CD4-positive, alpha-beta T cell treated with Interleukin-2 at 100 ng/mL for 4 hours (primary cell): Measurements from ENCODE around the gene ADCK1.
"Not testable (repeated sequence)": the region's sequence is repeated elsewhere in the genome, so short reads cannot be mapped to it uniquely, and the experiment has no call there.

Experiments
- DNase-seq: peaks from one replicate; pipeline ENCODE4 v3.0.0-alpha.2; 2020; ENCODE audit warnings: low spot score

Gene ADCK1

DNA sequence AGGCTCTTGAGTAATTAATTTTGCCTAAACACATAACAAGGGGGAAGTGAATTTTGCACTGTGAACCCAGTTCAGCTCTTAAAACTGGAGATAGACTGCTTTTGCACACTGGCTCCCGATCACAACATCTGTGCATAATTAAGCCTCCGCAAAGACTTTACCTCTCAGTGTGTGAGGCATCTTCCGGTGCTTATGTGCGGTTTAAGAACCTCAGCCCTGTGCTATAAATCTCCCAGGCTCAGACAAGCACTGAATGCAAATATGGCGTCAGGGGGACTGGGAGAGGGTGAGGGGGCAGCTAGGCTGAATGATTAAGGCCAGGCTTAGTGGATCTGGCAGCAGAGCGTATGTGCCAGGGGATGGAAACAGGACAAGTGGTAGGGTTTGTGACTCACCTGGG, 103.3 kb downstream of the ADCK1 start:
- no peak for DNase-seq

DNA sequence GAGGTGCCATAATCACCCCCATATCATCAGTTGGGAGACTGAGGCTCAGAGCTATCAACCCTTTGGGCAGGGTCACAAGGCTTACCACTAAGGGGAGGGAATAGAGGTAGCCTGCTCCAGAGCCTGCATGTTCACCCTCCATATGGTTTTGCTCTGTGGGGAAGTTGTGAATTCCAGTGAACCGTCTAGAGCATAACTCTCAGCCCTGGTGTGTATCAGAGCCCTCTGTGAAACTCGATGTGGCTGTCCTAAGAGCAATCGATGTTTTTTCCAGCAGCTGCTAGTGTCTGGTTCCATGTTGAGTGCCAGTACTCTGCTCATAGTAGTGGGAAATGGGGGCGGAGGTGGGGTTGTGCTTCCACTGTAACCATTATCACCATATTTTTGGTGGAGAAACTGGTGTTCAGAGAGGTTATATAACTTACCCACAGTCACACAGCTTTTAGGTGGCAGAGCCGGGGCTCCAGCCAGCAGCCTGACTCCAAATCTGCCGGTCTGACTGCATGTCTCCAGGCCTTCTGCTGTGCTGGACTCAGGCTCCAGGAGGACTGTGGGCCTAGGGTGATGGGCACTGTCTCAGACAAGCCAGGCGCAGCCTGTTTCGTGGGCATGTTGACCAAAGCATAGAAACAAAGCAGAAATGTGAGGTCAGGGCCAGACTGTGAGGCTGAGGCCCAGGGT, 104.2 kb downstream of the ADCK1 start:
- no peak for DNase-seq

DNA sequence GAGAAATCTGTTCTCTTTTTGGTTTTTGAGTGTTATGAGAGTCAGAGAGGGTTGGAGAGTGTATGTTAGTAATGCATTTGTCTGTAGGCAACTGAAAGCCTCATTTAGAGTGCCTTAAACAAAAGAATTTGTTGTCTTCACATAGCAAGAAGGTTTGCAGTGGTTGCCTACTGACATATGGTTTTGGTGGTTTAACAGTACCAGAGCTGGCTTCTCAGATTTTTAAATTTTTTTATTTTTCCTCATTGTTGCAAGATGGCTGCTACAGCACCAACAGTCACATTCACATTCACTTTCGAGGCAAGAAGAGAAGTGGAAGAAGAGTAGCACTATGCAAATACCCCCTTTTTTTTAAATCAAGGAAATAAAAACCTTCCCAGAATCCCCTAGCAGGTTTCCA, 106.5 kb downstream of the ADCK1 start:
- DNase-seq = no peak

DNA sequence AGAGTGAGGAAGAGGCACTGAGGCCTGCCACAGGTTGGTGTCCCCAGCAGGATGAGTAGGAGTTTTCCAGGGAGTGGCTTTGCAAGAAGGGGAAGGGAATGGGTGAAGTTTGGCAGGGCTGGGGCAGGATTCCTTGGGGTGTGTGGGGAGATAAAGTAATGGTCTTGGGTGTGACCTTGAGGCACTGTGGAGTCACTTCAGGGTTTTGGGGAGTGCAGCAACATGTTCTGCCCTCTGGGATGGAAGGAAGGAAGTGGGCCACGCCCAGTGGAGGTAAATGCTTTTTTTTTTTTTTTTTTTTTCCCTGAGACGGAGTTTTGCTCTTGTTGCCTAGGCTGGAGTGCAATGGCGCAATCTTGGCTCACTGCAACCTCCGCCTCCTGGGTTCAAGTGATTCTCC, 108.9 kb downstream of the ADCK1 start:
- no peak for DNase-seq

DNA sequence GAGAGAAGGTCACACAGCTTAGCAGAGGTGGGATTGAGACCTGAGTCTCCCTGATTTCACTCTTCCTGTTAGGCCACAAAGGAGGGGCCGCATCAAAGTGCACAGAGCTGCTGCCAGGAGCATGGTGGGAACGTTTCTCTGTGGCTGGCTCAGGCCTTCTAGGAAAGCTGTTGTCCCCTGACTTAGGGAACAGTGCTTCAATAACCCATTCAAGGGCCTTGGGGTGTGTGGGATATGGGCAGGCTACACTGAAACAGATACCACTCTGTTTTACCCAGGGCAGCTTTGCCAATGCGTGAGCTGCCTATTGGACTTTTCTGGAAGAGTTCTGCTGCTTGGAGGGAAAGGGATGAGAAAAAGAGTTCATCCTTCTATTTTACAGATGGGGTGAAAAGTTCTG, 110.0 kb downstream of the ADCK1 start:
- DNase-seq = no peak

DNA sequence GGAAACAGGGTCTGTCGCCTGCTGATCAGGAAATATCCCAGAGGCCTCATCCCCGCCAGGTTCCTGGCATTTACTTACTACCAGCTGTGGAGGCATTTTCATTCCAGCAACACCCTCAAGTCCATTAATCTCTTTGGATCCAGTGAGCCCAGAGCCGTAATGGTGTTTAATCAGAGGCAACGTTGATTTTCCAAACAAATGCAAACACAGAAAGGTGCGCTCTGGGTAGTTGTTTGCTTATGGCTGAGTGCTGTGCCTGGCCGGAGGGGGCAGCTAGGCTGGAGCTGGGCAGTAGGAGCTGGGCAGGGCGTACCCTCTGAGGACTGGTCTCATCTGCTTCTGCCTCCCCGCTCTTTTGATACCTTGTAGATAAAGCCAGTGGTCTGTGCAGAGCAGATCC, 110.6 kb downstream of the ADCK1 start:
- DNase-seq = no peak

DNA sequence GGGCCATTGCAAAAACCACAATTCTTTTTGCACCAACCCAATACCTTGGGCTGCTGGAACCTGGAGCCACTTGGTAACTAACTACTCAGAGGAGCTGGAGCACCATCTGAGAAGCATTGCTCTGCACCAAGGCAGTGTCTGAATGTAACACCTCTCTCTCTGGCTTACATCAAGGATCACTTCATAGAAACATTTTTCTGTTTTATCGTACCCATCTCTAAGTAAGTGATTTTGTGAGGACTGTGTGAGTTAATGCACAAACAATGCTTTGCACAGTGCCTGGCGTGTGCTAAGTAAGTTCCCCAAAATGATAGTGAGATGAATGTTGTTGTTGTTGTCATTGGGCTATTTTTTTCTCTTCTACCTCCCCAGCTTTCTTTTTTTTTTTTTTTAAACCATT, 111.4 kb downstream of the ADCK1 start:
- no peak for DNase-seq

DNA sequence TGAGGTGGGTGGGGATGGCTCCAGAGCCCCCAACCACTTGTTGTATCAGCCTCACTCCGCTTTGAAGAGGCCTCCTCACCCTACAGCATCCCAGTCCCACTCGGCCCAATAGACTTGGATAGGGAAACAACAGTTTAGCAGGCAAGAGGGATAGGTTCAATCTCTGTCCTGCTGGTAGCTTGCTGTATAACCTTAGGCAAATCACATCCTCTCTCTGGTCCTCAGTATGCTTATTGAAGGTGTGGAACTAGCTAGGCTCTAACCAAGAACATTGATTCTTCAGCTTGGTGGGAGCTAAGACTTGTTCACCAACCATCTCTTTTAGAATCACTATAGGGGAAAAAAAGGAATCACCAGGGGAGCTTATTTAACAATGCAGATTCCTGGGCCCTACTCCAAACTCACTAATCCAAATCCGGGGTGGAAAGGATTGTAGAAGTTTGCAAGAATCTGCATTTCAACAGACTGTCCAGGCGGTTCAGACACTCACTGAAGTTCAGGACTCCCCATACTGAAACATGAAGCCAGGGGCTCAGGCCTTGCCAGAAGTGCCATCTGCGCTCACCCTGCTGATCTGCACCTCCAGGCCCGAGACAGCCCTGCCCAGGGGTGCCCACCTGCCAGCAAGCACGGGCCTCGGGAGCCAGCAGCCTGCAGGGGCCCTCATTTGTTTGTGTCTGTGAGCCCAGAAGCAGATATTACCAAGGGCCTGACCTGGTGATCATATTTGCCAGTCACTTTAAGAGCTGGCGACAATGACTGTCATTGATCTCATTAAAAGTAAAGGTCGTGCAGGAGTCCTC, 113.0 kb downstream of the ADCK1 start:
- no peak for DNase-seq

DNA sequence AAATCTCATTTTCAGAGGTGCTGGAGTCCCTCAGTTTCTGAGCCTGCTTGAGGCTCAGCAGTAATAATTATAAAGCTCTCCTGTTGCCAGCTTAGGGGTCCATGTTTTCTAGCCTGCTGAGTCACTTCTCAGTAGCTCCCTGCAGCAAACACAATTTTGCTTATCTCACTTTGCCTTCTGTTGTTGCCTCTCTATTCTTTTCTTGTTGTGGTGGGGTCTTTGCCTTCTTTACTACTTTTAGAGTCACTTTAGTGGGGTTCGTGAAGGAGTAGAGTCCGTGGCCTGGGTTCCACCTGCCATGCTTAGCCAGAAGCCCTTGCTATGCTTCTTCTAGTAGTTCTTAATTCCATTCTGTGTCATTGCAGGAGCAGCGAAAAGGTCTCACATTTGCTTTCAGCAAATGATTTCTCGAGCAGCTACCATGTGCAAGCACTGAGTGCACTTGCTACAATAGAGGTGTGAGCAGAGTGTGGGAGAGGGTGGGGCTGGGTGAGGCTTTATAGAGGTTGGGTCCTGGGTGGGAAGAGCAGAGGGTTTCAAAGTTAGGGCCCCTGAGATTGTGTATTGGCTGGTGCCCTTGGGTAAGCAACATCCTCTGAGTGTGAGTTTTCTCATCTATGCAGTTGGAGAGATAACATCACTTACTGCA, 114.3 kb downstream of the ADCK1 start:
- no peak for DNase-seq

DNA sequence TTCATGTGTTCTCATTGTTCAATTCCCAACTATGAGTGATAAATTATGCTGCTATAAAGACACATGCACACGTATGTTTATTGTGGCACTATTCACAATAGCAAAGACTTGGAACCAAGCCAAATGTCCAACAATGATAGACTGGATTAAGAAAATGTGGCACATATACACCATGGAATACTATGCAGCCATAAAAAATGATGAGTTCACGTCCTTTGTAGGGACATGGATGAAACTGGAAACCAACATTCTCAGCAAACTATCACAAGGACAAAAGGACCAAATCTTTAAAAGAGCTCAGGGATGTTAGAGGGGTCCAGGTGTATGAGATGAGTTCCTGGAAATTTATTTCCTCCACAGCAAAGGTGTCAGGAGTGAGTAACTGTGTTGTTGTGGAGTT, 115.5 kb downstream of the ADCK1 start:
- DNase-seq = not testable (repeated sequence)

DNA sequence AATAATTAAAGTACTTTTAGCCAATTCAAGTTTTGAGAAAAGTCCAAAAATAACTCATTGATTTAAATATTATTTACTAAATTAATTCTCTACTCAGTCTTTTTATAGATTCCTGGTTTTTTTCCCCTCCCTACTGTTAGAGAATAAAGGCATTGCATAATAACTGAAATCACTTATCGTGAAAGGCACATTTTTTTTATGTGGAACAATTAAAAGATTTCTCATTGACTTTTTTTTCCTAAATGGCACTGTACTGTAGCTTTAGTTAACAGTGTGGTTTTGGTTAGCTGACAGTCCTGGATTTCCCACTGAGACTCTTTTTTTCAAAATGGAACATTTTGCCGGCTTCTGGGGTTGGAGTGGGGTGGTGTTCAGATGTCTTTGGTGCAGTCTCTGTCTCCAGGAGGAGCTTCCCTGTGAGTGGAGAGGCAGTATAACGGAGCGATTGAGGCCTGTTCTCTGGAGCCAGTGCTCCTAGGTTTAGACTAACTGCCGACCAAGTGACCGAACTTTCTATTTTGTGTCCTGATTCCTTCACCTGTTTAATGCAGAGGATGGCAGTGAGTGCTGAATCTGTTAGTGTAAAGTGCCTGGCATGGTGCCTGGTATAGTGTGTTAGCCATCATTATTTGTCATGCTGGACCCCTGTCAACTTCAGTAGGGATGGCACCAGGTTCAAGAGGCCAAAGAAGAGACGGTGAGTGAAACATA, 117.7 kb downstream of the ADCK1 start:
- DNase-seq = no peak

DNA sequence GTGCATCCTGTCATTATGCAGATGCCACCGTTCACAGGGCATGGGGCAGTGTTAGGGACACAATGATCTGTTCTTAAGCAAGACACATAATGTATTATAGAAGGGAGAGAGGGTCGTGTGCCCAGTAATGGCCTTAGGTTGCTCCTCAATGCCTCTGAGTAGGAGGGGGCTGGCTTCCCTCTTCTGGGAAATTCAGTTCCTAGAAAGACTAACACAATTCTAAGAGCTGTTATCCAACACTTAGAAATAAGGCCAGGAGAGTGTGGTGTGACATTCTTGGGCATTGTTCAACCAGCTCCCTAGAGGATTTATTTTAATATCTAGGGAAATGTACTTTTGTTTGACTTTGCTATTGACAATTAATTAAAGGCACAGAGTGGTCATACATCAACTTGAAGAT, 118.5 kb downstream of the ADCK1 start:
- DNase-seq = no peak

DNA sequence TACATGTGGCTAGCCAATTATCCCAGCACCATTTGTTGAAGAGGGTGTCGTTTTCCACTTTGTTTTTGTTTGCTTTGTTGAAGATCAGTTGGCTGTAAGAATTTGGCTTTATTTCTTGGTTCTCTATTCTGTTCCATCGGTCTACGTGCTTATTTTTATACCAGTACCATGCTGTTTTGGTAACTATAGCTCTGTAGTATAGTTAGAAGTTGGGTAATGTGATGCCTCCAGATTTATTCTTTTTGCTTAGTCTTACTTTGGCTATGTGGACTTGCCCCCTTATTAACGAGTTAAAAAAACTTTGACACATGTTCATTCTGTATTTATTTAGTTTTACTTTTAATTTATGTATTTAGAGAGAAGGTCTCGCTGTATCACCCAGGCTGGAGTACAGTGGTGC, 120.4 kb downstream of the ADCK1 start:
- DNase-seq = no peak

DNA sequence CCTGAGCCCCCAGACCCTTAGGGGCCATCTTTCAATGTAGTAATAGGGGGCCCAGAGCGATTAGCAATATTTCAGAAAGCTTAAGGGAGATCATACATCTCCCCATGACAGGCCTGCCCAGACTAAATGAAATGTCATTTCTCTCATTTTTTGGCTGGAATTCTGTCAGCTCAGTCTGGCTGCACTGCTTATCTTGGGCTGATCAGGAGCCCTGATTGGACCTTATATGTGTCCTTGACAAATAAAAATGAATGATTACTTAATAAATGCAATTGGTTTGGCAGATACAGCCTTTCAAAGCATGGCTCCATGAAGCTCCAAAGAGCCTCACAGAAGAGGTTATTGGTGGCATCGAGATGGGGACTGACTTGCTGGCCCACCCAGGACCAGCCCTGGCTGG, 121.9 kb downstream of the ADCK1 start:
- no peak for DNase-seq

DNA sequence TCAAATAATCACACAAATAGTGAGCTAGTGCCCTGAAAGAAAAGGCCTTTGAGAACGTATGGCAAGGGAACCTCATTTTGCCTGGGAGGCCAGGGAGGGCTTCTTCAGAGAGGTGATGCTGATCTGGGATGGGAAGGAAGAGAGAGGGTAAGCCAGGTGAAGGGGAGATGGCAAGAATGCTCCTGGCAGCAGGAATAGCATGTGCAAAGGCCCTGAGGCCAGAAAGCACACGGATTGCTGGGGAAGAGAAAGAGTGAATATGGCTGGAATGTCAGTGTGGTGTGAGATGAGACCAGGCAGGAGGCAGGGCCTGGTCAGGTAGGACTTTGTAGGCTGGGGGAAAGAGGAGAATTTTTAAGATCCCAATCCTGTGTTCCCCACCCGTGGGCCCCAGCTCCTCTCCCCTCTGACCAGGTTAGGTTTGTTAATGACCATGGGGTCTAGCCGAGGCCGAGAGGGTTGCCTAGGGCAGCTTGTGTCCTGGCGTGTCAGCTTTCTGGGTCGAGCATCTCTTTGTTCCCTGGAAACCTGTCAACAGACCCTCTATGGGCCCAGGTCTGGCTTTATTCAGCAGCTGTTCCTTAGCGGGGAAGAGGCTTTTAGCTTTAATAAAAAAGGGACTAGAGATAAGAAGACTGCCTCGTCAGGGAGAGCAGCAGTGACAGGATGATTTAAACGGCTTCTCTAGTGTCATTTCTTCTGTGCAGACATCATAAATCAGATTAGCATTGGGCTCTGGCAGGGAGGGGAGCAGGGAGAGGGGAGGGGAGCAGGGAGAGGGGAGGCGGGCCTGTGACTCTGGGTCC, 123.4 kb downstream of the ADCK1 start:
- DNase-seq = no peak

DNA sequence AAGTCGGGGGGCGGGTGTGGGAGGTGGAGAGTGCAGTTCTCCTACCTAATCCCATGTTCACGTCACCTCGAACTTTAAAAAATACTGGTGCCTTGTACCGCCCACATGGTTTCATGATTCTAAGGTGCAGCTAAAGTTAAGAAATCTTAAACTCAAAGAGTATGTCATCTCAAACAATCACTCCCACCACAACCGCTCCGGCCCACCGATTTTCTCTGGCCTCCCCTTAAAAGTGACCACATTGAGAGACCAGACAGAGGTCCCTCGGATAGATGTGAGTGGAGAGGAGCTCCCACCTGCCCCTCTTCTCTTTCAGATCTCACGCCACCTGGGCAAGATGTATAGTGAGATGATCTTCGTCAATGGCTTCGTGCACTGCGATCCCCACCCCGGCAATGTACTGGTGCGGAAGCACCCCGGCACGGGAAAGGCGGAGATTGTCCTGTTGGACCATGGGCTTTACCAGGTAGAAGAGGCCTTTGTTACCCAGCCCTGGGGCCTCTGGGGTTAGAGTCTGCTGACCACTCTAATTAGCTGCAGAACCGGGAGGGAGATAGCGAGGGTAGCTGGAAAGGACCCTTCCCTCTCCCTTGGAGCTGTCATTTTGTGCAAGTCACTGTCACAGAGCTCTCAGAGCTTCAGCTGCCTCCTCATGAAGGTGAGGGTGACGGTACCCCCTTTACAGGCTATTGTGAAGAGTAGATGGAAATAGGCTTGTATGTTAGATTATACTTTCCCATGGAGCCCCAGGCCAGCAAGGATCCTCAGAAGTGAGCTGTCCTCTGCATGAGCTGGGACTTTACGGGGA, 124.4 kb downstream of the ADCK1 start:
- DNase-seq = no peak

DNA sequence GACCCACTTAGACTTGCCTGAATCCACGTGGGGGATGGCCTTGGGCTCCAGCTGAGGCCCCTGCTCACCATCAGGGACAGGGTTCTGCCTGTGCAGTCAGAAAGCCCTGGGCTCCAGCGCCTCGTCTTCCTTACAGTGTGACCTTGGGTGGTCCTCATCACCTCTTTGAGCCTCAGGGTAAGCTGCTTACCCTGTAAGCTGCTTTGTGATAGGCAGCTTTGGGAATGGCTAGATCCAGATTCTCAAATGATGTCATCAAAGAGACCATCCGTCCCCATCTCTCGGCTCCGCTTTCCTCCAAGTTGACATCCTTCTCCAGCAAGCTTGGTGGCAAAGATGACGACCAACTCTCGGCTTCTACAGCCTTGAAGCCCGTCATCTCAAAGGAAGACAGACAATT, 127.0 kb downstream of the ADCK1 start:
- no peak for DNase-seq

DNA sequence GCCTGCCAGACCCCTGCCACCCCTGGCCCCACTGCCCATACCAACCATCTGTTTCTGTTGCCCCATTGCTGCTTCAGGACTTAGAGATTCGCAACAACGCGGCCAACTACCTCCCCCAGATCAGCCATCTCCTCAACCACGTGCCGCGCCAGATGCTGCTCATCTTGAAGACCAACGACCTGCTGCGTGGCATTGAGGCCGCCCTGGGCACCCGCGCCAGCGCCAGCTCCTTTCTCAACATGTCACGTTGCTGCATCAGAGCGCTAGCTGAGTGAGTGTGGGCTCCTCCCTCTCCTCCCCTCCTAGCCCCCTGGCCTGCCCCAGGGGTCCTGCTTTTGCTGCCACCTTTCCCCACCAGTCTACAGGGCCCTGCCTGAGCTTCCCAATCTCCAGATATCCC, 131.5 kb downstream of the ADCK1 start:
- no peak for DNase-seq

DNA sequence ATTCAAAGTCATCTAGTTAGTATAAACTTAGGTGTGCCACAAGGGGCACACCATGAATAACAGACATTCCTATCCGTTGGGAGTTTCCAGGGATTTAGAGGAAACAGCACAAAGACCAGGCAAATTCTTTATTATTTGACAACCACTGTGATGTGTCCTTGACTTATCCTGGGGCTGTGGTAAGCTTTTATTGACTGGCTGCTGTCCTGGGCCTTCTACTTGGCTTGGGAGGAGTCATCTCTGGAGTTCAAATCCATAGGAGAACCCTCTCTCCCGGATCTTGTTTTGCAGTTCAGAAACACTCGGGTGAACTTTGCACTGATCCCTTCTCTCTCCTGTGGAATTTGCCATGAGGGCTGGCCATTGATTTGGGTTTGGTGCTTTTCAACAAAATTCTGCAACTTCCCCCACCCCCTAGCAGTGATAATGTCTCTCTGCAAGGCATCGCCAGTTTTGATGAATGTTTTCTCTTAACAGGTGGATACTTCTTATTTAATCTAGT, 136.3 kb downstream of the ADCK1 start:
- no peak for DNase-seq

DNA sequence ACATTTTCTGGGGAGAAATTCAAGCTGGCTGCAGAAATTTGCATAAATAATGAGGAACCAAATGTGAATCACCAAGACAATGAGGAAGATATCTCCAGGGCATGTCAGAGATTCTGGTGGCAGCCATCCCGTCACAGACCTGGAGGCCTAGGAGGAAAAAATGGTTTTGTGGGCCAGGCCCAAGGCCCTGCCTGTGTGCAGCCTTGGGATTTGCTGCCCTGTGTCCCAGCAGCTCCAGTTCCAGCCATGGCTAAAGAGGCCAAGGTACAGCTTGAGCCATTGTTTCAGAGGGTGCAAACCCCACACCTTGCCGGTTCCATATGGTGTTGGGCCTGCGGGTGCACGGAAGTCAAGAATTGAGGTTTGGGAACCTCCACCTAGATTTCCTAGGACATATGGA, 147.5 kb downstream of the ADCK1 start:
- no peak for DNase-seq
